GM18517 (cell line): ENCODE measurements around the gene TBC1D5.

Experiments used
- ATAC-seq: cut with Tn5 transposase; IDR thresholded peaks from one replicate; pipeline ENCODE4 v1.9.1; 2021; ENCODE audit warnings: mild to moderate bottlenecking, moderate library complexity; ENCODE audit not compliant: unreplicated experiment

TBC1D5 gene

GRCh38 chr3:17259685-17260084 lies 482.7 kb downstream of the TBC1D5 start:
- ATAC-seq, result no peak

- no peak for ATAC-seq
Measured at GRCh38 chr3:17258823-17259436, 483.5 kb downstream of the TBC1D5 start.

GRCh38 chr3:17257269-17257668 lies 485.2 kb downstream of the TBC1D5 start:
- ATAC-seq, result no peak

GRCh38 chr3:17243621-17244020 lies 498.8 kb downstream of the TBC1D5 start:
- no peak for ATAC-seq

GRCh38 chr3:17239417-17239816 lies 503.0 kb downstream of the TBC1D5 start:
- ATAC-seq, result no peak

GRCh38 chr3:17238023-17238422 lies 504.4 kb downstream of the TBC1D5 start:
- no peak for ATAC-seq

GRCh38 chr3:17235310-17235709 lies 507.1 kb downstream of the TBC1D5 start:
- no peak for ATAC-seq

- no peak for ATAC-seq
Measured at GRCh38 chr3:17234382-17234781, 508.0 kb downstream of the TBC1D5 start.

- peak; percentile 90 for ATAC-seq
Measured at GRCh38 chr3:17233398-17233800, 509.0 kb downstream of the TBC1D5 start.

GRCh38 chr3:17232442-17232841 lies 510.0 kb downstream of the TBC1D5 start:
- no peak for ATAC-seq

GRCh38 chr3:17231537-17232261 lies 510.7 kb downstream of the TBC1D5 start:
- no peak for ATAC-seq

GRCh38 chr3:17227472-17227871 lies 515.0 kb downstream of the TBC1D5 start:
- ATAC-seq, result no peak

GRCh38 chr3:17221529-17221928 lies 520.9 kb downstream of the TBC1D5 start:
- ATAC-seq, result no peak

GRCh38 chr3:17219593-17219992 lies 522.8 kb downstream of the TBC1D5 start:
- ATAC-seq, result no peak

- ATAC-seq, result no peak
Measured at GRCh38 chr3:17218587-17218986, 523.8 kb downstream of the TBC1D5 start.

- no peak for ATAC-seq
Measured at GRCh38 chr3:17217588-17217987, 524.8 kb downstream of the TBC1D5 start.

- no peak for ATAC-seq
Measured at GRCh38 chr3:17213102-17213501, 529.3 kb downstream of the TBC1D5 start.

- ATAC-seq, result no peak
Measured at GRCh38 chr3:17207979-17208378, 534.5 kb downstream of the TBC1D5 start.

- ATAC-seq, result no peak
Measured at GRCh38 chr3:17207019-17207418, 535.4 kb downstream of the TBC1D5 start.

- no peak for ATAC-seq
Measured at GRCh38 chr3:17204049-17204650, 538.3 kb downstream of the TBC1D5 start.

- no peak for ATAC-seq
Measured at GRCh38 chr3:17201538-17201937, 540.9 kb downstream of the TBC1D5 start.
